MCF 10A (cell line): ENCODE data around the gene BOC. TPM values are rescaled to one million over a fixed set of nuclear protein-coding genes. Genes with fewer than 3 reads are reported as not detected.

ENCODE experiments used
- BruUV-seq: library from RNA; stranded (reverse); fragments of 400-500 nt; replicated peaks from 2 replicates; lab custom pipeline; 2021; lab: Mats Ljungman, UMichigan
- CTCF ChIA-PET: fragments of 300-600 bp; sonication (Branson Sonifier 250); formaldehyde crosslinking; extraction: SDS; loops from one replicate; lab custom pipeline; 2021; ENCODE audit warnings: antibody characterized with exemption, inconsistent platforms; lab: Yijun Ruan, JAX
- POLR2A ChIA-PET: fragments of 300-600, 350-650 bp; sonication (Branson Sonifier 250); formaldehyde crosslinking; extraction: SDS; loops from one replicate; lab custom pipeline; 2020; ENCODE audit warnings: antibody characterized with exemption, inconsistent platforms; lab: Yijun Ruan, JAX
- DNase-seq: peaks from one replicate; pipeline ENCODE4 v3.0.0-alpha.2; 2018; ENCODE audit not compliant: unreplicated experiment
- H3K27ac Mint-ChIP-seq: one replicate; pipeline ENCODE4 v1.8.0; 2022; ENCODE audit warnings: mild to moderate bottlenecking, low read depth, mixed read lengths; ENCODE audit not compliant: unreplicated experiment
- H3K27me3 Mint-ChIP-seq: one replicate; pipeline ENCODE4 v1.8.0; 2022; ENCODE audit warnings: mixed read lengths; ENCODE audit not compliant: insufficient read depth, unreplicated experiment
- H3K36me3 Mint-ChIP-seq: one replicate; pipeline ENCODE4 v1.8.0; 2022; ENCODE audit warnings: mild to moderate bottlenecking, moderate library complexity, mixed read lengths; ENCODE audit not compliant: insufficient read depth, unreplicated experiment
- H3K4me1 Mint-ChIP-seq: one replicate; pipeline ENCODE4 v1.8.0; 2022; ENCODE audit warnings: mixed read lengths; ENCODE audit not compliant: insufficient read depth, unreplicated experiment
- H3K4me3 Mint-ChIP-seq: one replicate; pipeline ENCODE4 v1.8.0; 2022; ENCODE audit warnings: mild to moderate bottlenecking, moderate library complexity, mixed read lengths; ENCODE audit not compliant: unreplicated experiment
- H3K9me3 Mint-ChIP-seq: one replicate; pipeline ENCODE4 v1.8.0; 2022; ENCODE audit warnings: mixed read lengths; ENCODE audit not compliant: unreplicated experiment
- CTCF ChIP-seq: fragments of 200-600 bp; IDR thresholded peaks from one replicate; pipeline ENCODE4 v1.8.0; 2022; ENCODE audit warnings: antibody characterized with exemption, mild to moderate bottlenecking; ENCODE audit not compliant: unreplicated experiment
- intact Hi-C: fragments of 100-400 bp; cut with micrococcal nuclease; formaldehyde crosslinking; loops from 2 replicates; pipeline ENCODE4 v1.14.1; 2022
- total RNA-seq: library from RNA; stranded (reverse); gene quantifications from 2 replicates; pipeline ENCODE4 v1.2.3, GENCODE V29; 2022

BOC gene
- total RNA-seq, 1 experiment from 2014 or later: 1.8 TPM

- Mint-ChIP-seq H3K9me3 (no peaks in the 10 kb centered on the region), H3K27me3 (no peaks in the 10 kb centered on the region), H3K27ac (no peak overlapping the region), H3K4me3 (no peak overlapping the region), H3K36me3 (no peaks in the 10 kb centered on the region), H3K4me1 (no peaks in the 10 kb centered on the region)
- no peak for TF ChIP-seq CTCF
- intact Hi-C loops: no loop called here
- no TSS peak for BruUV-seq
- ChIA-PET POLR2A (interaction anchor here (1.0 kb wide), 1 partner anchor 135 kb away, joined by 3 read pairs; no protein-coding TSS in a partner anchor), CTCF (interaction anchor here (1.1 kb wide), 1 partner anchor 16 kb away, joined by 5 read pairs; no protein-coding TSS in a partner anchor)
- DNase-seq: no peak
Measured at GRCh38 chr3:113219605-113220300, 8.4 kb downstream of the BOC start.

GRCh38 chr3:113220721-113221120, 9.4 kb downstream of the BOC start:
- Mint-ChIP-seq H3K36me3 (no peaks in the 10 kb centered on the region), H3K27me3 (no peaks in the 10 kb centered on the region), H3K9me3 (no peaks in the 10 kb centered on the region), H3K27ac (no peak overlapping the region), H3K4me3 (no peak overlapping the region), H3K4me1 (no peaks in the 10 kb centered on the region)
- POLR2A ChIA-PET: no interaction called here
- intact Hi-C loops: no loop called here
- CTCF ChIA-PET: no interaction called here
- DNase-seq: no peak
- no TSS peak for BruUV-seq
- TF ChIP-seq CTCF: no peak

GRCh38 chr3:113221721-113222257, 10.4 kb downstream of the BOC start:
- intact Hi-C loops: no loop called here
- DNase-seq: no peak
- BruUV-seq: no TSS peak
- TF ChIP-seq CTCF: no peak
- no peaks in the 10 kb centered on the region for H3K36me3 Mint-ChIP-seq
- ChIA-PET POLR2A (no interaction called here), CTCF (no interaction called here)
- H3K4me1 Mint-ChIP-seq: no peaks in the 10 kb centered on the region
- no peaks in the 10 kb centered on the region for H3K27me3 Mint-ChIP-seq
- H3K4me3 Mint-ChIP-seq: no peak overlapping the region
- no peaks in the 10 kb centered on the region for H3K9me3 Mint-ChIP-seq
- H3K27ac Mint-ChIP-seq: no peak overlapping the region

- intact Hi-C loops: no loop called here
- no peak overlapping the region for H3K27ac Mint-ChIP-seq
- H3K4me3 Mint-ChIP-seq: no peak overlapping the region
- TF ChIP-seq CTCF: no peak
- DNase-seq: no peak
- POLR2A ChIA-PET: no interaction called here
- H3K36me3 Mint-ChIP-seq: no peaks in the 10 kb centered on the region
- no peaks in the 10 kb centered on the region for H3K27me3 Mint-ChIP-seq
- no TSS peak for BruUV-seq
- H3K4me1 Mint-ChIP-seq: no peaks in the 10 kb centered on the region
- CTCF ChIA-PET: no interaction called here
- no peaks in the 10 kb centered on the region for H3K9me3 Mint-ChIP-seq
Measured at GRCh38 chr3:113222451-113223086, 11.2 kb downstream of the BOC start.
